Activated CD8-positive, alpha-beta T cell treated with anti-CD3 and anti-CD28 coated beads for 36 hours (primary cell): ENCODE measurements around the gene GFOD1. TPM values are rescaled to one million over a fixed set of nuclear protein-coding genes. Genes with fewer than 3 reads are reported as not detected.
"Not testable (repeated sequence)": the region's sequence is repeated elsewhere in the genome, so short reads cannot be mapped to it uniquely, and the experiment has no call there.

Experiments used
- ATAC-seq: fragments of 200-7000 bp; cut with Tn5 transposase; one replicate; pipeline ENCODE4 v1.10.0; 2021; ENCODE audit warnings: mild to moderate bottlenecking, moderate library complexity
- CTCF ChIA-PET: fragments of 350-600 bp; sonication (Branson Sonifier 250); formaldehyde crosslinking; loops from one replicate; lab custom pipeline; 2021; ENCODE audit warnings: antibody characterized with exemption; lab: Charles Lee
- POLR2A ChIA-PET: fragments of 350-600 bp; sonication (Branson Sonifier 250); formaldehyde crosslinking; loops from one replicate; lab custom pipeline; 2021; ENCODE audit warnings: antibody characterized with exemption; lab: Charles Lee
- DNase-seq: peaks from one replicate; pipeline ENCODE4 v3.0.0-alpha.2; 2020
- H3K27ac Mint-ChIP-seq: one replicate; pipeline ENCODE4 v1.8.0; 2021; ENCODE audit warnings: mild to moderate bottlenecking, mixed read lengths
- H3K27me3 Mint-ChIP-seq: one replicate; pipeline ENCODE4 v1.8.0; 2021; ENCODE audit warnings: mixed read lengths
- H3K36me3 Mint-ChIP-seq: one replicate; pipeline ENCODE4 v1.8.0; 2021; ENCODE audit warnings: low read depth, mixed read lengths
- H3K4me1 Mint-ChIP-seq: one replicate; pipeline ENCODE4 v1.8.0; 2021; ENCODE audit warnings: low read depth, mixed read lengths
- H3K4me3 Mint-ChIP-seq: one replicate; pipeline ENCODE4 v1.8.0; 2021; ENCODE audit warnings: mild to moderate bottlenecking, moderate library complexity, mixed read lengths
- H3K9me3 Mint-ChIP-seq: one replicate; pipeline ENCODE4 v1.8.0; 2021; ENCODE audit warnings: mixed read lengths
- intact Hi-C: fragments of 100-400 bp; cut with micrococcal nuclease; formaldehyde crosslinking; loops from one replicate; pipeline ENCODE4 v1.10.0; 2022
- total RNA-seq, 2 experiments: library from RNA; stranded (reverse); gene quantifications; one replicate each; pipeline ENCODE4 v1.2.3, GENCODE V29; 2021
- TF ChIP-seq, protein P1 (sequence below): fragments of 200-600 bp; IDR thresholded peaks from one replicate; pipeline ENCODE4 v1.8.0; 2022; ENCODE audit warnings: antibody characterized with exemption, mild to moderate bottlenecking

GFOD1 gene
- total RNA-seq, 2 experiments from 2014 or later: 12.3 to 12.9 TPM

DNA sequence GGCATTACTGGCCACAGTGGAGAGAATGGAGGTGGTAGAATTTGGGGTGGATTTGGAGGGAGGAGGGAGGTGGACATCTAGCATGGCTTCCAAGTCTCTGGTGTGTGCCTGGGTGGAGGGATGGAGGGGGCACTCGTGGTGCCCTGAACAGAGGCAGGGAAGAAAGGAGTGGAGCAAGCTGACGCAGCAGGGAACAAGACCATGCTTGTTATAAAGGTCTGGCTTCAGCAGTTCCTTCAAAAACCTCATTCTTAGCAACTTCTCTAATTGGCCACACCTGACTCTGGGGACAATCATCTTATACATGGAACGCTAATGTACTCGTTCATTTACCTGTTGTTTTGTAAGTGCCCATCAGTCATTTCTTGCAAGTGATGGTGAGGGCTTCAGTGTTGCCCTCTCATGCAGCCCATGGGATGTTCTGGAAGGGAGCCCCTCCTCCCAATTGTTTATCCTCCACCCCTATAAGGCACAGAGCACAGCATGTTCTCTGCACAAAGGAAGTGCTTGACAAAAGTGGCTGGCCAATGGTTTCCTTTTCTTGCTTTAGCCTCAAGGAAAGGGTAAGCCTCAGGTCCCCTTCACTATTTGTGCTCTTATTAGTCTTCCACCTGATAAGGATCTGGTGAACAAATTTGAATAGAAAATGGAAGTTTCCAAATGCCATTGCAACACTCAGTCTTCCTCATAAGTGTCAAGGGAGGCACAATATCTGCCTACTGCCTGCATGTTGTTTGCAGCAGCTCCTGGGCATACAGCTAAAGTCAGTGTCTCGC lies 39.3 kb downstream of the GFOD1 start:
- no peak for ATAC-seq
- CTCF ChIA-PET: interaction anchor here (1.0 kb wide), 1 partner anchor 18 kb away, joined by 3 read pairs; no protein-coding TSS in a partner anchor
- H3K27ac Mint-ChIP-seq: peak overlapping the region; percentile 37

DNA sequence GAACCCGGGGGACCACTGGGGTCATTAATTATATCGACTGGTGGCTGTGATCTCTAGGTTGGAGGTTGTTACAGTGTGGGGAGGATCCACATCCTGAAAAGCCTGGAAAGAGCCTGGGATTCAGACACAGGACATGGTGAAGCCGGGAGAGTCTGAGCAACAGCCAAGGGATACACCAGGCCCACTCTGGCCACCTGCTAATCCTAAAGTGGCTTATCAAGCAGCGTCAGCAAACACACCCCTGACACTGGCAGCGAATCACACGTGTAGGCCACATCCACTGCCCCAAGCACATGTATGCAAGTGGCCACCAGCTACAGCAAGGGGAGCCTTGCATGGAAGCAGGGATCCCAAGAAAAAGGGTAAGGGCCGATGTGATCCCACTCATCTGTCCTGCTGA lies 41.0 kb downstream of the GFOD1 start:
- TF ChIP-seq, protein P1, sequence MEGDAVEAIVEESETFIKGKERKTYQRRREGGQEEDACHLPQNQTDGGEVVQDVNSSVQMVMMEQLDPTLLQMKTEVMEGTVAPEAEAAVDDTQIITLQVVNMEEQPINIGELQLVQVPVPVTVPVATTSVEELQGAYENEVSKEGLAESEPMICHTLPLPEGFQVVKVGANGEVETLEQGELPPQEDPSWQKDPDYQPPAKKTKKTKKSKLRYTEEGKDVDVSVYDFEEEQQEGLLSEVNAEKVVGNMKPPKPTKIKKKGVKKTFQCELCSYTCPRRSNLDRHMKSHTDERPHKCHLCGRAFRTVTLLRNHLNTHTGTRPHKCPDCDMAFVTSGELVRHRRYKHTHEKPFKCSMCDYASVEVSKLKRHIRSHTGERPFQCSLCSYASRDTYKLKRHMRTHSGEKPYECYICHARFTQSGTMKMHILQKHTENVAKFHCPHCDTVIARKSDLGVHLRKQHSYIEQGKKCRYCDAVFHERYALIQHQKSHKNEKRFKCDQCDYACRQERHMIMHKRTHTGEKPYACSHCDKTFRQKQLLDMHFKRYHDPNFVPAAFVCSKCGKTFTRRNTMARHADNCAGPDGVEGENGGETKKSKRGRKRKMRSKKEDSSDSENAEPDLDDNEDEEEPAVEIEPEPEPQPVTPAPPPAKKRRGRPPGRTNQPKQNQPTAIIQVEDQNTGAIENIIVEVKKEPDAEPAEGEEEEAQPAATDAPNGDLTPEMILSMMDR: no peak
- Mint-ChIP-seq H3K27me3 (no peaks in the 10 kb centered on the region), H3K27ac (no peak overlapping the region), H3K9me3 (peaks cover 5% of the 10 kb centered on the region), H3K4me1 (peaks cover 39% of the 10 kb centered on the region), H3K36me3 (peaks cover 19% of the 10 kb centered on the region), H3K4me3 (no peak overlapping the region)
- ChIA-PET CTCF (no interaction called here), POLR2A (no interaction called here)
- no peak for ATAC-seq
- intact Hi-C loops: no loop called here
- no peak for DNase-seq

More for the DNA sequence above, 39.3 kb downstream of the GFOD1 start:
- Mint-ChIP-seq H3K27me3 (no peaks in the 10 kb centered on the region), H3K4me1 (peaks cover 42% of the 10 kb centered on the region), H3K9me3 (peaks cover 5% of the 10 kb centered on the region), H3K36me3 (peaks cover 30% of the 10 kb centered on the region), H3K4me3 (no peak overlapping the region)
- intact Hi-C loops: no loop called here
- TF ChIP-seq, protein P1: no peak
- no peak for DNase-seq
- POLR2A ChIA-PET: no interaction called here

- H3K27me3 Mint-ChIP-seq: no peaks in the 10 kb centered on the region
- peaks cover 5% of the 10 kb centered on the region for H3K9me3 Mint-ChIP-seq
- peaks cover 41% of the 10 kb centered on the region for H3K4me1 Mint-ChIP-seq
- ATAC-seq: no peak
- CTCF ChIA-PET: interaction anchor here (0.9 to 1.9 kb wide), 6 partner anchors 9 to 92 kb away, joined by 3 to 6 read pairs (median 4); no protein-coding TSS in a partner anchor
- intact Hi-C loops: no loop called here
- POLR2A ChIA-PET: no interaction called here
- H3K27ac Mint-ChIP-seq: peak overlapping the region; percentile 10
- DNase-seq: no peak
- TF ChIP-seq, protein P1: no peak
- no peak overlapping the region for H3K4me3 Mint-ChIP-seq
- H3K36me3 Mint-ChIP-seq: peaks cover 18% of the 10 kb centered on the region
These were observed 41.7 kb downstream of the GFOD1 start for GRCh38 chr6:13445744-13446115.

DNA sequence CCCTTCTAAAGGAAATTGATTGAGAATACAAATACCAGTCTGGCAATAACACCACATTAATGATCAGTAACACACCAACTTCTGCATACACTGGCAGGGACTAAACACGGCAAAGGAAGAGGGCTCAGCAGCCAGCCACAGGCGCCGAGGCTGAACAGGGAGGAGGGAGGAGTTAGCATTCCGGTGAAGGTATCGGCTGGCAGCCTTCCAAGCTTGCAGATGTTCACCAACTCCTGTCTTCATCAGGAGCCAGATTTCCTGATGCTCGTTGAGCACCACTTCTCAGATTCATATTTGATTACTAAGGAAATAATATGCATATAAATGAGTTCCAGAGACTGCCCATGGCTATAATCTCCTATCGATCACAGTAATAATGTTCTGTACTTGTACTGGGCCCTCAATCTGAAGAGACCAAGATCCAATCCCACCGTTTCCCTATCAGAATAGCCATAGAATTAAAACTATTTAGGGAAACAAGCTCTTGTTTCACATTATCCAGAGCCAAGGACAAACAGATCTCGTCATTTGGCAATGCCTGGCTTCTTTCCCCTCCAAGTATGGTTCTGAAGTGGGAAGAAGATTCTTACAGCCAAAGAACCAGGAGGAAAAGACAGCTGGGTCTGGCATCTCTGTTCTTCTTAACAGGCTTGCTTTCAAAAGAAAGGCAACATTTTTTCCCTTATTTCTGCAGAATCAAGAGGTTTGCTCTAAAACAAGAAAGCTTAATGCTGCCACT lies 42.2 kb downstream of the GFOD1 start:
- Mint-ChIP-seq H3K4me1 (peaks cover 41% of the 10 kb centered on the region), H3K36me3 (peaks cover 13% of the 10 kb centered on the region), H3K27ac (no peak overlapping the region), H3K9me3 (peaks cover 5% of the 10 kb centered on the region), H3K27me3 (no peaks in the 10 kb centered on the region), H3K4me3 (no peak overlapping the region)
- TF ChIP-seq, protein P1: no peak
- ChIA-PET POLR2A (no interaction called here), CTCF (interaction anchor here (0.9 to 1.9 kb wide), 6 partner anchors 9 to 93 kb away, joined by 3 to 6 read pairs (median 4); no protein-coding TSS in a partner anchor)
- DNase-seq (peak; percentile 39), ATAC-seq (no peak)
- intact Hi-C loops: no loop called here

DNA sequence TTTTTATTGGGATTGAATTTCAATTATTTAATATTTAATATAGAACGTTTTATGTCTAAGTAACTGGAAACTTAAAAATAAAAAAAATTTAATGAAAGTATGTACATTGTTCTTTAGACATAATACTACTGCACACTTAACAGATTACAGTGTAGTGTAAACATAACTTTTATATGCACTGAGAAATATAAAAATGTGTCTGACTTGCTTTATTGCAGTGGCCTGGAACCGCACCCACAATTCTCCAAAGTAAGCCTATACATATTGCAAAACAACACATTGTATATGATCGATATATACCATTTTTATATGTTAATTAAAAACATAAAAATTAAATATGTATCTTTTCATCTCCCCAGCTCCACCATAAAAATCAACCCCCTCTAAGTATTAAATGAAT lies 42.8 kb downstream of the GFOD1 start:
- Mint-ChIP-seq H3K27ac (no peak overlapping the region), H3K36me3 (peaks cover 9% of the 10 kb centered on the region), H3K9me3 (peaks cover under 1% of the 10 kb centered on the region), H3K4me1 (peaks cover 41% of the 10 kb centered on the region), H3K4me3 (no peak overlapping the region), H3K27me3 (no peaks in the 10 kb centered on the region)
- TF ChIP-seq, protein P1: no peak
- DNase-seq (no peak), ATAC-seq (no peak)
- intact Hi-C loops: no loop called here
- CTCF ChIA-PET: interaction anchor here (0.5 to 1.9 kb wide), 5 partner anchors 8 to 94 kb away, joined by 3 to 6 read pairs (median 4); no protein-coding TSS in a partner anchor
- POLR2A ChIA-PET: no interaction called here

DNA sequence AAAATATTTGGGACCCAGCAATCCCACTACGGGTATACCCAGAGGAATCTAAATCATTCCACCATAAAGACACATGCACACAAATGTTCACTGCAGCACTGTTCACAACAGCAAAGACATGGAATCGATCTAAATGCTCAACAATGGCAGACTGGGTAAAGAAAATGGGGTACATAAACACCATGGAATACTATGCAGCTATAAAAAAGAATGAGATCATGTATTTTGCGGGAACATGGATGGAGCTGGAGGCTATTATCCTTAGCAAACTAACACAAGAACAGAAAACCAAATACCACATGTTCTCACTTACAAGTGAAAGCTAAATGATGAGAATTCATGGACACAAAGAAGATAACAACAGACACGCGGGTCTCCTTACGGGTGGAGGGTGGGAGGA lies 43.4 kb downstream of the GFOD1 start:
- intact Hi-C loops, H3K4me3 Mint-ChIP-seq, H3K27me3 Mint-ChIP-seq, H3K9me3 Mint-ChIP-seq, ATAC-seq, DNase-seq, H3K27ac Mint-ChIP-seq, H3K36me3 Mint-ChIP-seq: not testable (repeated sequence)
- H3K4me1 Mint-ChIP-seq: peaks cover 42% of the 10 kb centered on the region
- ChIA-PET POLR2A (interaction anchor here (0.9 kb wide), 1 partner anchor 10 kb away, joined by 3 read pairs; no protein-coding TSS in a partner anchor), CTCF (interaction anchor here (1.9 kb wide), 1 partner anchor 11 kb away, joined by 6 read pairs; no protein-coding TSS in a partner anchor)
